Stromal cell of bone marrow (primary cell): ENCODE data around the gene ADAM22.
A peak's percentile ranks its signal among the peaks of the same experiment; 100 is the strongest.
"Not testable (repeated sequence)": the region's sequence is repeated elsewhere in the genome, so short reads cannot be mapped to it uniquely, and the experiment has no call there.

Experiments
- DNase-seq: peaks from one replicate; pipeline ENCODE4 v3.0.0-alpha.2; 2012; ENCODE audit warnings: low read depth

ADAM22 gene, protein sequence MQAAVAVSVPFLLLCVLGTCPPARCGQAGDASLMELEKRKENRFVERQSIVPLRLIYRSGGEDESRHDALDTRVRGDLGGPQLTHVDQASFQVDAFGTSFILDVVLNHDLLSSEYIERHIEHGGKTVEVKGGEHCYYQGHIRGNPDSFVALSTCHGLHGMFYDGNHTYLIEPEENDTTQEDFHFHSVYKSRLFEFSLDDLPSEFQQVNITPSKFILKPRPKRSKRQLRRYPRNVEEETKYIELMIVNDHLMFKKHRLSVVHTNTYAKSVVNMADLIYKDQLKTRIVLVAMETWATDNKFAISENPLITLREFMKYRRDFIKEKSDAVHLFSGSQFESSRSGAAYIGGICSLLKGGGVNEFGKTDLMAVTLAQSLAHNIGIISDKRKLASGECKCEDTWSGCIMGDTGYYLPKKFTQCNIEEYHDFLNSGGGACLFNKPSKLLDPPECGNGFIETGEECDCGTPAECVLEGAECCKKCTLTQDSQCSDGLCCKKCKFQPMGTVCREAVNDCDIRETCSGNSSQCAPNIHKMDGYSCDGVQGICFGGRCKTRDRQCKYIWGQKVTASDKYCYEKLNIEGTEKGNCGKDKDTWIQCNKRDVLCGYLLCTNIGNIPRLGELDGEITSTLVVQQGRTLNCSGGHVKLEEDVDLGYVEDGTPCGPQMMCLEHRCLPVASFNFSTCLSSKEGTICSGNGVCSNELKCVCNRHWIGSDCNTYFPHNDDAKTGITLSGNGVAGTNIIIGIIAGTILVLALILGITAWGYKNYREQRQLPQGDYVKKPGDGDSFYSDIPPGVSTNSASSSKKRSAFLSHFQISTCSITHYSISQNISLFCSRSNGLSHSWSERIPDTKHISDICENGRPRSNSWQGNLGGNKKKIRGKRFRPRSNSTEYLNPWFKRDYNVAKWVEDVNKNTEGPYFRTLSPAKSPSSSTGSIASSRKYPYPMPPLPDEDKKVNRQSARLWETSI

DNA sequence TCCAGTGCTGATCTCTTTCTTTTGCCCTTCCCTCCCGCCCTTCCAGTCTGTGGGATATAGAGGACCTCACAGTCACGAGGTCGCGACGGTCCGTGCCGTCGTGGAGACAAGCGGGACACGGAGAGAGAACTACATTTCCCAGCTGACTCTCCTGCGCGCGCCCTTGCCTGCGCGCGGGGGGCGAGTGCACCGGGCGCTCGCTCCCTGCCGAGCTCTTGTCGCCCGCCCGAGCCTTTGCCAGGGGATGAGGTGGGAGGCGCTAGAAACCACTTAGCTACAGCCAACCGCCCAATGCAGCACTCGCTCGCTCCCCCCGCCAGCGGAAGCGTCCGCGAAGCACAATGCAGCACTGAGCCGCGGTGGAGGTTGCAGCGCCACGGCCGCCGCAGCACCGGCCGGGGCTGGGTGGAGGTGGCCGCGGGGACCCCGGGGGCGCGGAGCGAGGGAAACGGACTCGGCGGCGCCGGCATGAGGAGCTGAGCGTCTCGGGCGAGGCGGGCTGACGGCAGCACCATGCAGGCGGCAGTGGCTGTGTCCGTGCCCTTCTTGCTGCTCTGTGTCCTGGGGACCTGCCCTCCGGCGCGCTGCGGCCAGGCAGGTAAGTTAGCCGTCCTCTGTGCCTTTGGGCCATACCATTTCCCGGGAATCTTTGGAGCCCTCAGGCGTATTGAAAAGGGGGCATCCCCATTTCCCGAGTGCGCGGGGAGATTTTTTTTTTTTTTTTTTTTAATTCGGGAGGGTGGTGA, at the start of gene ADAM22:
ADAM22 (plus strand) TSS at position 299 of the 746 bp plus-strand sequence; CDS start at position 514, 215 bp downstream.
- peak; percentile 61 for DNase-seq

DNA sequence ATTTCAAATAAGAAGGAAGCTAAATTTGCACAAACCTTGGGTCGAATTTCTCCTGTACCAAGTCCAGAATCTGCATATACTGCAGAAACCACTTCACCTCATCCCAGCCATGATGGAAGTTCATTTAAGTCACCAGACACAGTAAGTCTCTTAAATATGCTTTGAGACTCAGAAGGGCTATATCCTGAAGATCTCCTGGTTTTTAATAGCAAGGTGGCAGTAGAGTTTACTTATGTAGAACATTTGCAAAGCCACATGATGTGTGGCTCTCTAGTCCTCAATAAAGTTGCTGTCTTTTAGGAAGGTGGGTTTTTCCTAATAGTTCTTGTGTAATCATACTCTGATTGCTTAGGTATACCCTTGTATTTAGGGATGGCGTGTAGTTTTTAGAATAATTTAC, 49.0 kb upstream of the ADAM22 start:
- no peak for DNase-seq

DNA sequence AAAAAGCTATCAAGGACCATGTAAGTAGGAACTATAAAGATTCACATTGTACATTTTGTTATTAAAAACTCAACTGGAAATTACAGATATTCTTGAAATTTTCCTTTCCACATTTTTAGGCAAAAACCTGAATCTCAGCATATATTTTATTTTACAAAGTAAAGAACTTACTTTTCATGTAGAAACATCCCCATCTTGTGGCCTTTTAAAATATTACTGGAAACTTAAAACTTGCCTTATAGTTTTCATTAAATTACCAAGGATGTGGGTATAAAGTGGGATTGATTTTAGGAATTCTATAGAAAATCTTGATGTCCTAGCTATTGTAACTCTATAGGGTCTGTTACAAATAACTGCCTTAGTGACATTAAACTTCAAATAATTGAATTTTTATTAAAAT, 47.2 kb upstream of the ADAM22 start:
- peak; percentile 17 for DNase-seq

DNA sequence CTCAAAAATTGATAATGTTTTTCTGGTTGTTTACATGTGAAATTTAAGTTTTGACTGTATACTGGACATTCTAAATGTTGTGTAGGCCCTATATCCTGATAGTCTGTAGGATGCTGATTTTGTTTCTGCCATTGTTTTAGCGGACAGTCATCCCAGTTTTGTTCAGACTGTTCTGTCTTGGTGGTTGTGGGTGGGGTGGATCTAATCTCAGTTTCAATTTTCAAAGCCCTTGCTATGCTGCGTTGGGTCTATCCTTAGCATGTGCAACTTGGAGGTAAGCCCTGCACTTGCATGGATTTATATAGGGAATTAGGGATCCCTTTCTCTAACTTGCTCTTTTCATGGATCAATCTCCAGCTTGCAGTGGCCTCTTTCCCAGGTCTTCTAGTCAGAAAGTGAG, 38.7 kb upstream of the ADAM22 start:
- no peak for DNase-seq

DNA sequence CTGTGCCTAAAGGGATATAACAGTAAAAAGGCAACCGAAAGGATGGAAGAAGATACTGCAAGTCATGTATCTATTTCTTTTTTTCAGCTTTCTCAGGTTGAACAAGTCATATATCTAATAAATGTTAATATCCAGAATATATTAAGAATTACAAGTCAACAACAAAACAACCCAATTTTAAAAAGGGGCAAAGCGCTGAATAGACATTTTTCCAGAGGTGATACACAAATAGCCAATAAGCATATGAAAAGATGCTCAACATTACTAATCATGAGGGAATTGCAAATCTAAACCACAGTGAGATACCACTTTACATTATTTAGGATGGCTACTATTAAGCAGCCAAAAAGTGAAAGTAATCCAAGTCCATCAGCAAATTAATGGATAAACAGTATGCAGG, 34.8 kb upstream of the ADAM22 start:
- DNase-seq, result no peak

DNA sequence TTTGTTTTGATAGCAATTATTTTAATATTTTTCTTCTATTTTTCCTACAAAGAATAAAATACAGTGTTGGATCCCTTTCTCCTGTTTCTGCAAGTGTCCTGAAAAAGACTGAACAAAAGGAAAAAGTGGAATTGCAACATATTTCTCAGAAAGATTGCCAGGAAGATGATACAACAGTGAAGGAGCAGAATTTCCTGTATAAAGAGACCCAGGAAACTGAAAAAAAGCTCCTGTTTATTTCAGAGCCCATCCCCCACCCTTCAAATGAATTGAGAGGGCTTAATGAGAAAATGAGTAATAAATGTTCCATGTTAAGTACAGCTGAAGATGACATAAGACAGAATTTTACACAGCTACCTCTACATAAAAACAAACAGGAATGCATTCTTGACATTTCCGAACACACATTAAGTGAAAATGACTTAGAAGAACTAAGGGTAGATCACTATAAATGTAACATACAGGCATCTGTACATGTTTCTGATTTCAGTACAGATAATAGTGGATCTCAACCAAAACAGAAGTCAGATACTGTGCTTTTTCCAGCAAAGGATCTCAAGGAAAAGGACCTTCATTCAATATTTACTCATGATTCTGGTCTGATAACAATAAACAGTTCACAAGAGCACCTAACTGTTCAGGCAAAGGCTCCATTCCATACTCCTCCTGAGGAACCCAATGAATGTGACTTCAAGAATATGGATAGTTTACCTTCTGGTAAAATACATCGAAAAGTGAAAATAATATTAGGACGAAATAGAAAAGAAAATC, 26.7 kb upstream of the ADAM22 start:
- not testable (repeated sequence) for DNase-seq

DNA sequence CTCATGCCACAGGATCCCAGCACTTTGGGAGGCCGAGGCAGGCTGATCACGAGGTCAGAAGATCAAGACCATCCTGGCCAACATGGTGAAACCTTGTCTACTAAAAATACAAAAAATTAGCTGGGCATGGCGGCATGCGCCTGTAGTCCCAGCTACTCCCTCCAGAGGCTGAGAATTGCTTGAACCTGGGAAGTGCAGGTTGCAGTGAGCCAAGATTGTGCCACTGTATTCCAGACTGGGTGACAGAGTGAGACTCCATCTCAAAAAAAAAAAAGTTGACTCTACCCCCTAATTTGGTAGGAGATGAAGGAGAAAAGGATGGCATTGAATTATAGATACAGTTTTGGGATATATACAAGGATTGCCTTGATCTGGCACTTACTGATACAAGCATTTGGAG, 25.2 kb upstream of the ADAM22 start:
- not testable (repeated sequence) for DNase-seq

DNA sequence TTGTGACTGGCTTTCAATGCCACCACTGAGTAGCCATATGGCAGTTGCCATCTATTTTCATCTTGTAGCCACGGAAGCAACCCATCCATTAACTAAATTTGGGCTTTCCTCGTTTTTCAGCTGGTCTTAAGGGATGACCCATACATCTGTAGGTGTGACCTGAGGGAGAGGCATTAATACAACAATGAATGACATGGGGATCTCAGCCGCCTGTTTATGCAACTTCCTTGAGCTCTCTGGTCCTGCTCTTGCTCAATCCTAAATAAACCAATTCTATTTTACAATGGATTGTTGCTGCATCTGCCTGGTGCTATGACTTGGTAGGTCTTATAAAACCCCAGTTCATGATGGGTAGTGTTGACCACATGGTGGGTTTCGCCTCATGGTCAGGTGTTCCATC, 21.9 kb upstream of the ADAM22 start:
- DNase-seq, result no peak

DNA sequence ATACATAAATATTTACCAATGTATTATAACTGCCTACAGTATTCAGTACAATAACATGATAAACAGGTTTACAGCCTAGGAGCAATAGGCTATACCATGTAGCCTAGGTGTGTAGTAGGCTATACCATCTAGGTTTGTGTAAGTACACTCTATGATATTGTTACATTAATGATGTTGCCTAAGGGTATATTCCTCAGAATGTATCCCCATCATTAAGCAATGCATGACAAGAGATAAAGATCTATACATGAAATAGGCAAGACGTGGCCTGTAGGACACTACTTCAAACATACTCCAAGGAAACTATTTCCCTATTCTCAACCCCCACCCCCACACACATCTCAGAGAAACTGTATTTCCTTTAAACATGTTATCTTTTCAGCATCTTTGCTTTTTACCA, 15.3 kb upstream of the ADAM22 start:
- no peak for DNase-seq

DNA sequence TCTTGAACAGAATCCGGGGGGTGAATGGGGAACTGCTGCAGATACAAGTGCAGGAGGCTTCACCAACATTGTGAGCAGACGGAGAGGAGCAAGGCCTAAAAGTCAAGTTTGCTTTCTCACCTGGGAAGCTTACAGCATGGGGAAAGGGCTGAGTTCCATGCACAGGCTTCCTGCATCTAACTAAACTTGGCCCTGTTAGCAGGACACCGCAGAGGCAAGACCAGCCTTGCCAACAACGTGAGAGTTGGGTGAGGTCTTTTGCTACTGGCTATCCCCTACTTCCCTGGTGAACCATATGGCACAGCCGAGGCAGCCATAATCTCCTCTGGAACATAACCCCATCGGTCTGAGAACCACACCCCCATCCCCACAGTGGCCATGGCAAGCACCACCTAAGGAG, 14.2 kb upstream of the ADAM22 start:
- no peak for DNase-seq

DNA sequence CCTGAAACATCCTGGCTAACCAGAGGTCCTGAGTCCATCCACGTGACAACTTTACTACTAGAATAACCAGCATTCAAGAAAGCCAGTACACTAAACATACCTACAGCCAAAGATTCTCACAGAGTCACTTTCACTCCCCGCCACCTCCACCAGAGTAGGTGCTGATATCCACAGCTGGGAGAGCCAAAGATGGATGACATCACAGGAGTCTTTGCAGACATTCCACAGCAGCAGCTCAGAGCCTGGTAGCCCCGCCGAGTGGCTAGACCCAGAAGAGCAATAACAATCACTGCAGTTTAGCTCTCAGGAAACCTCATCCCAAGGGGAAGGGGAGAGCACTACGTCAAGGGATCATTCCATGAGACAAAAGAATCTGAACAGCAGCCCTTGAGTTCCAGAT, 13.5 kb upstream of the ADAM22 start:
- no peak for DNase-seq

DNA sequence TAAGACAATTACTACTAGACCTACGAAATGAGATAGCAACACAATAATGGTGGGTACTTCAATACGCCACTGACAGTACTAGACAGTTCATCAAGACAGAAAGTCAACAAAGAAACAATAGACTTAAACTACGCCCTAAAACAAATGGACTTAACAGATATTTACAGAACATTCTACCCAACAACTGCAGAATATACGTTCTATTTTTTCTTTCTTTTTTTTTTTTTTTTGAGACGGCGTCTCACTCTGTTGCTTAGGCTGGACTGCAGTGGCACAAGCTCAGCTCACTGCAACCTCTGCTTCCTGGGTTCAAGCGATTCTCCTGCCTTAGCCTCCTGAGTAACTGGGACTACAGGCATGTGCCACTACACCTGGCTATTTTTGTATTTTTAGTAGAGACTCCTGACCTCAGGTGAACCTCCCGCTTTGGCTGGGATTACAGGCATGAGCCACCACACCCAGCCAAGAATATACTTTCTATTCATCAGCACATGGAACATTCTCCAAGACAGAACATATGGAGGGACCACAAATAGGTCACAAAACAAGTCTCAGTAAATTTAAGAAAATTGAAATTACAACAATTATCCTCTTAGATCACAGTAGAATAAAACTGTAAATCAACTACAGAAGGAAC, 11.2 kb upstream of the ADAM22 start:
- not testable (repeated sequence) for DNase-seq

DNA sequence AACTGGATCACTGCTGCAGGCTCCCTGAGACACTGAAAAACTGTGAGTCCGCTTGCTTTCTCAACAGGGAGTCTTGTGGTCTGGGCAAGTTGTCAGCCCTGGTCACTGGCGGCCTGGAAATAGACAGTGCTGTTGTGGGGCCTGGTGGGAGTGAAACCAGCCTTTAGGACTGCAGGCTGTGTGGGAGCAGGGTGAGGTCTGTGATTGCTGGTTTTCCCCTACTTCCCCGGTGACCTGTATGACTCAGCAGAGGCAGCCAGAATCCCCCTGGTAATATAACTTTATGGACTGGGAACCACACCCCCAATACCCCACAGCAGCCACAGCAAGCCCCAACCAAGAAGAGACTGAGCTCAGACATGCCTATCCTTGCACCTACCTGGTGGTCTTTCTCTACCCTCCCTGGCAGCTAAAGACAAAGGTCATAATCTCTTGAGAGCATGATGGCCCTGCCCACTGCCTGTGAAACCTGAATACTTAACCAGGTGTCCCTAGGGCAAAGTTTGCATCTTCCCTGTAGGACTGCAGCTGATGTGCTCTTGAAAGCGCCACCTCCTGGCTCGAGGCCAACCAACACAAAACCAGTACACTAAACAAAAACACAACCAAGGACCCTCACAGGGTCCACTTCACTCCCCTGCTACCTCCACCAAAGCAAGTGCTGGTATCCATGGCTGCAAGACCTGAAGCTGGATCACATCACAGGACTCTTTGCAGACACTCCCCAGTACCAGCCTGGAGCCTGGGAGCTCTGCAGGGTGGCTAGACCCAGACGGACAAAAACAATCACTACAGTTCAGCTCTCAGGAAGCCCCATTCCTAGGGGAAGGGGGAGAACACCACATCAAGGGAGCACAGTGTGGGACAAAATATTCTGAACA, 7.2 kb upstream of the ADAM22 start:
- DNase-seq, result peak; percentile 39

DNA sequence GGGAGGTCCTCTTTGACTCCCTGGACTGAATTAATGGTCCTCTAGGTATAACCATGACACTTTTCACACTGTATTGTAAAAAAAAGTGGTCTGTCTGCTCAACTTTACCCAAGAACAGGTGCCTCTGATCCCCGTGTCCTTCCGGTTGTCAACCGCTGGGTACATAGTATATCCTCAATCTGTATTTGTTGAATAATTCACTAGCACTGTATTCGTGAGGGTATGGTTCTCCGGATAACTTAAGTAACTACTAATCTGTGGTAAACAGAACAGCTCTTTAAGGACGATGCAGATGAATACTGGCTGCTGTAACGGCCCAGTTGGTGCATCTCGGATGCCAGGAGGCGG, 472 bp upstream of the ADAM22 start:
- no peak for DNase-seq

DNA sequence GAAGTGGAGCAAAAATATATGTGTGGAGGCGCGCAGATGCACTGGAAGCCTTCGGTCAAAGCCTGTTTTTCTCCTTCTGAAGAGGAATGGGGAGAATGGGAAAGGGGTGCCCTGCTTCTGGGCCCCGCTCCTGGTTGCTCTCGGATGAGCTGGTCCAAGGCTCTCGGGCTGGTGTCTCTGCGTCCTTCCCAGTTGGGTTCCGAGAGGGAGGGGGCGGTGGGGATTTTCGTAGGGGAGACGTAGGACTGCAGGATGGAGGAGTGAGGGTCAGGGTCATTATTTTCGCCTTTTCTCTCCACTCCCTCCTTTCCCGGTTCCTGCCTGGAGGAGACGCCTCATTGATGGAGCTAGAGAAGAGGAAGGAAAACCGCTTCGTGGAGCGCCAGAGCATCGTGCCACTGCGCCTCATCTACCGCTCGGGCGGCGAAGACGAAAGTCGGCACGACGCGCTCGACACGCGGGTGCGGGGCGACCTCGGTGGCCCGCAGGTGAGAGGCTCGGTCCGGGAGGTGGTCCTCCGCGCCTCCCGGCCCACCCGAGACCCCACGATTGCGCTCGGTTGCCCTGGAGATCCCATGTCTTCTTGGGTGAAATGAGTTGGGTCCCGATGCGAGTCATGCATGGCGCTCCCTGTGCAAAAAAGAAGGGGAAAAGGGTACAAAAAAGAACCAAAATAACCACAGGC, 790 bp downstream of the ADAM22 start:
- no peak for DNase-seq

DNA sequence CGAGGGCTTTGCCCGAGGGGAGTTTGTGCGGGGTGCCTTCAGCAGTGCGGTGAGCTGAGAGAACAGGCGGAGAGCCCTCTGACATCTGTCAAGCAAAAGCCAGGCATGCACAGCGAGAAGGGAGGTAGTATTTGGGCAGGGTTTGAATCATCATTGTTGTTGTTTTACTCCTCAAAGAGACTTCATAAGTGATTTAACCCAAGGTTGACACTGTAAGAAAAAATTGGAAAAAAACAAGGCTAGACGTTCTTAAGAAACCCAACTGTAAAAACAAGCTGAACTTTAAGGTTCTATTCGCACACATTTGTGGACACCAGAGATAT, 1.3 kb downstream of the ADAM22 start:
- DNase-seq, result no peak

DNA sequence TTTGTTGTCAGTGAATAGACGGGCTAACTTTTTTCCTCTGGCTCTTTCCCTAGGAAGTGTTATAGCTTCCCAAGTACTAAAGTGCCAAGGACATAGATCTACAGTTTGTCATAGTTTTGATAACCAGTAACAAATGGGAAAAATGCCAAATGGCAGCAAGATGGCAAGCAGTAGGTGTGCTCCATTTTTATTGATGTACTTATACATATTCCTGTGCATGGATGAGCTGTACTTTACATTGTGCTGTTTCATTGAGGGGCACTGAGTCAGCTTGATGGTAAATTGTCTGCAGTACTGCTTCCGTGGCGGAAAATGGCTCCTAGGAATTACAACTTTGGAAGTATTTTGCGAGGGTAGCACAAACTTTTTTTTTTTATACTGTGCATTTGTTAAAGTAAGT, 7.1 kb downstream of the ADAM22 start:
- no peak for DNase-seq

DNA sequence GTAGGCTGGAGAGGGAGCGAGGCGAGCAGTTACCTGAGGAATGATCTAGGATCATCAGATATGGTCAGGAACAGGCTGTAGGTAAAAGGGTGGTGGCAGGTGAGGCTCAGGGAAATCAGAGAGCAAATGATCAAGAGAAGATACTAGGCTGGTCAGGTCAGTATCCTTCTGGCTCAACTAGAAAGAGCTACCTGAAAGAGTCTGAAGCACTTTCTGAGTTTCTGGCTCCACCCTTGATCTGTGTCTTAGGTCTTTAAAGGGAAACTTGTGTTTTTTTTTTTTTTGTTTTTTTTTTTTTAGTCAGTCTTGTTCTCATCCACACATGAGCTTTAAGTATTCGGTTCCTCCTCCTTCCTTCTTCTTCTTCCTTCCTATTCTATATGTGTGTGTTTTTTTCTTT, 10.5 kb downstream of the ADAM22 start:
- no peak for DNase-seq

DNA sequence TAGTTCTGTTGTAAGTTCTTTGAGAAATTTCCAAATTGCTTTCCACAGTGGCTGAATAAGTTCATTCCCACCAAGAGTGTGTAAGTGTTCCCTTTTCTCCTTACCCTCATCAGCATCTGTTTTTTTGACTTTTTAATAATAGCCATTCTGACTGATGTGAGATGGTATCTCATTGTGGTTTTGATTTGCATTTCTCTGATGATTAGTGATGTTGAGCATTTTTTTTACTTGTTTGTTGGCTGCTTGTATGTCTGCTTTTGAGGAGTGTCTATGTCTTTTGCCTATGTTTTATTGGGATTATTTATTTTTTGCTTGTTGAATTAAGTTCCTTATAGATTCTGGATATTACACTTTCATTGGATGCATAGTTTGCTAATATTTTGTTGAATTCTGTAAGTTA, 11.9 kb downstream of the ADAM22 start:
- DNase-seq, result not testable (repeated sequence)

DNA sequence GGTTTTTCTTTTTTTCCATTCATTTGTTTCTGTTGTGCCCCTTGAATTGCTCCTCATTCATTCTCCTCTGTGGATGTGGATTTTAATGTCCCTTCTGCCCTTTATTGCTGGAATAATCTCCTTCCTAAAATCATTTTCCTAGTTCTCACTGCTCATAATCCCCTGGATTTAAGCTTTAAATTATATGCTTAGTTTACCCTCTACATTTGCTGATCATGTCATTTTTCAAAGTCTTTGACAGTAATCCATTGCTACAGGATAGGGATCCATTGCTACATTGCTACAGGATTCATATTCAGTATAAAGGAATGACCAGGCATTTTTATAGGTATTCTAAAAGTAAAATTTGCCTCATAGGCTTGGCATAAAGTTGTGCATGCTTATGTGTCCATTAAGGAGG, 14.3 kb downstream of the ADAM22 start:
- no peak for DNase-seq
